ES-I3 (cell line): Measurements from ENCODE around the gene ITPR1.

Experiments
- H3K36me3 ChIP-seq: 2 replicates; pipeline ENCODE4 v1.6.1; 2013; ENCODE audit warnings: mild to moderate bottlenecking, low read length, control low read depth, moderate library complexity; ENCODE audit not compliant: insufficient read depth
- H3K4me1 ChIP-seq: 2 replicates; pipeline ENCODE4 v1.6.1; 2013; ENCODE audit warnings: mild to moderate bottlenecking, control low read depth, low read length; ENCODE audit not compliant: insufficient read depth
- H3K9ac ChIP-seq: 2 replicates; pipeline ENCODE4 v1.6.1; 2013; ENCODE audit warnings: low read depth, mild to moderate bottlenecking, low read length, moderate library complexity
- H3K9me3 ChIP-seq: 2 replicates; pipeline ENCODE4 v1.6.1; 2013; ENCODE audit warnings: mild to moderate bottlenecking, low read length, moderate library complexity; ENCODE audit not compliant: control insufficient read depth, insufficient read depth

Gene ITPR1

DNA sequence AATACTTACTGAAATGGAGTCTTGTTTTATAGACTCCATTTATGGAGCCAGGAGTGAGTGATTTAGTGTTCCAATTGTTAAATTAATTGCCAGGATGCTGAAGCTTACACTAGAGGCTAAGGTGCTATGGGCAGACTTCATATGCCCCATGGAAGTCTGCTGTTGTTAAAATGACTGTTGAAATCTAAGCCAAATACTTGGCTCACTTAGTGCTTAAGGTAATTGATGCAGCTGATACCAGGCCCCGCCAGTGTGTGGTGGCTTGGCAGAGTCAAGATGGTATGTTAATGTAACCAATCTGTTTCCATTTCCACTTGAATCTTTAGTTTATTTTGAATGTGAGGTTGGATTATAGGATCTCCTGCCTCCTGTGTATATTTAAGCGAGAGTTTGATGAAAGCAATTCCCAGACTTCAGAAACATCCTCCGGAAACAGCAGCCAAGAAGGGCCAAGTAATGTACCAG lies 187.1 kb downstream of the ITPR1 start:
- no peaks in the 10 kb centered on the region for H3K36me3 ChIP-seq
- no peak overlapping the region for H3K9ac ChIP-seq
- H3K4me1 ChIP-seq = peaks cover 10% of the 10 kb centered on the region; the same call in 1 of the 2 replicates
- no peaks in the 10 kb centered on the region for H3K9me3 ChIP-seq

DNA sequence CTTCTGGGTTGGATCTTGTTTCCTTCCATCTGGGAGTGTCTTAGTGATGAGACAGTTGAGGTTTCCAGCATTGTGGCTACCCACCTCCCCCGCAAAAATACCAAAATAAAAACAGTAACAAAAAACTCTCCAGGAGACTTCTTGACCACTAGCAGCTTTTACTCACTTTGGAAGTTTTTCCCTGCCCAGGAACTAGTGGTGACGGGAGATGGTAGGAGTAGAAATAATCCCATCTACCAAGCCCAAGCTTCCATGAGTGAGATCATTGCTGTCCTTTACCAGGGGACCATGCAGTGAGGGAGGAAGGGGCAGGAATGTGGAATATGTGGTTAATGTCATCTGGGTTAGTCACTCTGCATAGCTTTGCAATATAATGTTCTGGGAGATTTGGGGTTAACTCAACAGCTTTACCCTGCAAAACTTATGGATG lies 187.7 kb downstream of the ITPR1 start:
- Histone ChIP-seq H3K36me3 (no peaks in the 10 kb centered on the region), H3K4me1 (peaks cover 10% of the 10 kb centered on the region; the same call in 1 of the 2 replicates), H3K9ac (no peak overlapping the region), H3K9me3 (no peaks in the 10 kb centered on the region)

- H3K9ac ChIP-seq = no peak overlapping the region
- H3K36me3 ChIP-seq = no peaks in the 10 kb centered on the region
- no peaks in the 10 kb centered on the region for H3K9me3 ChIP-seq
- peaks cover 10% of the 10 kb centered on the region; the same call in 1 of the 2 replicates for H3K4me1 ChIP-seq
These were observed 188.2 kb downstream of the ITPR1 start for GRCh38 chr3:4681301-4681700.

GRCh38 chr3:4684117-4684516 lies 191.0 kb downstream of the ITPR1 start:
- H3K4me1 ChIP-seq = peaks cover 16% of the 10 kb centered on the region
- H3K9me3 ChIP-seq = no peaks in the 10 kb centered on the region
- H3K36me3 ChIP-seq = no peaks in the 10 kb centered on the region
- no peak overlapping the region for H3K9ac ChIP-seq

DNA sequence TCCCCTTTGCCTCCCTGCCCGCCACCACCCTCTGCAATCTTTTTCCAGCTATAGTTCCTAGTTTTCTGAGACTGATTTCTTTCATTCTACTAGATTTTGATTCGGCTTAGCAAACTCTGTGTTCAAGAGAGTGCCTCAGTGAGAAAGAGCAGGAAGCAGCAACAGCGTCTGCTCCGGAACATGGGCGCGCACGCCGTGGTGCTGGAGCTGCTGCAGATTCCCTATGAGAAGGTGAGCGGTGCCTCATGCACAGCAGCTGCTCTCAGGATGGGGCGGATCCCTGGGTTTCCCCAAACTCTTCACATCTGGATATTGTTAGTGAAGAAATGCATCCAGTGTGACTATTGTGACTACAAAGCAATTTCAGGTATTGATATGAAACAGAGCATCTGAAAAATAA lies 191.8 kb downstream of the ITPR1 start:
- no peaks in the 10 kb centered on the region for H3K9me3 ChIP-seq
- H3K9ac ChIP-seq = no peak overlapping the region
- no peaks in the 10 kb centered on the region for H3K36me3 ChIP-seq
- H3K4me1 ChIP-seq = peaks cover 16% of the 10 kb centered on the region

GRCh38 chr3:4685673-4686345 lies 192.7 kb downstream of the ITPR1 start:
- H3K36me3 ChIP-seq = no peaks in the 10 kb centered on the region
- H3K4me1 ChIP-seq = peaks cover 12% of the 10 kb centered on the region
- no peaks in the 10 kb centered on the region for H3K9me3 ChIP-seq
- no peak overlapping the region for H3K9ac ChIP-seq

DNA sequence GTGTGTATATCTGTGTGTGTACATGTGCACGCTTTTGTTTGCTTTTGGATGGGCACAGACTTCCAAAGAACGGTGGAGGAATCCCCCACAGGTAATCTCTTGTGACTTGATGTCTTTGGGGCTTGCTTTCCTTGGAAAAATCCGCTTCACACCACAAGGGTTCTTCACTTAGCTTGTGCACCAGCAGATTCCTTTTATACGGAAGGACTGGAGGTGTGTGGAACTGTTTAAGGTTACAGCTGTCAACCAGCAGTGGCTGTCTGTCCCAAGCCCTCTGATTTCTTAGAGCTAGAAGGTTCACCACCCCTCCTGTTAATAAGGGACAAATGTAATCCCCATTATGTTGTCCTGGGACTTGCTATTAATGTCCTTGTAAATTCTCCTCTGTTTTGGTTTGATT lies 193.5 kb downstream of the ITPR1 start:
- H3K36me3 ChIP-seq = no peaks in the 10 kb centered on the region
- no peaks in the 10 kb centered on the region for H3K9me3 ChIP-seq
- H3K9ac ChIP-seq = no peak overlapping the region
- peaks cover 6% of the 10 kb centered on the region; the same call in 1 of the 2 replicates for H3K4me1 ChIP-seq

DNA sequence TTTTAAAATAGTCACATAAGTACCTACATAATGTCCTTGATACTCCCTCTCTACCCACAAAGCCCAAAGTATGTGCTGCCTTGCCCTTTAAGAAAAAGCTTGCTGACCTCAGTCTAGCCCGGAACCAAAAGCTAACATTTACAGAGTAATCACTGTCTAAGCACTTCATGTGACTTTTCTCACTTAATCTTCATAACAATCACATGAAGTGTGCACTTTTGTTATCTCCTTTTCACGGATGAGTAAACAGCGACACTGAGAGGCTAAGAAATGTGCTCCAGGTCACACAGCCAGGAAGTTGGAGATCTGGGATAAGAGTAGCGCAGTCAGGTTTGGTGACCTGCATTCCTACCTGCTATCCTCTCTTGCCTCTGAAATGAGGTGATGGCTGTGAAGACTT lies 194.0 kb downstream of the ITPR1 start:
- Histone ChIP-seq H3K9me3 (no peaks in the 10 kb centered on the region), H3K36me3 (no peaks in the 10 kb centered on the region)

DNA sequence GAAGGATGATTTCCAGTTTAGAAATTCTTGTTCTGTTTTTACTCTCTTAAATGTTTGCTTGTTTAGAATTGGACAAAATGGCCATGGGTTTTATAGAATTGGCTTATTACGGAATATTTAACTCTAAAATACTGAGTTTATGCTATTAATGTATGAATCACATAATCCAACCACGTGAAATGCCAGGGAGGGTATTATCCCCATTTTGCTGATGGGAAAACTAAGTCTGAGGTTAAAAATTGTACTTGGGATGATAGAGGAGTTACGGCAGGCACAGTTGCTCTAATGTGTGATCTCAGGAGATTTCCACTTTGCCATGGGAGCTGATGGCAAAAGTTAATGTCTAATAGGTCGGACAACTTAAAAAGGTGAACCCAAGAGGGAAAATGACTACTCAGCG lies 194.4 kb downstream of the ITPR1 start:
- Histone ChIP-seq H3K36me3 (no peaks in the 10 kb centered on the region), H3K4me1 (peaks cover 6% of the 10 kb centered on the region; the same call in 1 of the 2 replicates), H3K9me3 (no peaks in the 10 kb centered on the region), H3K9ac (no peak overlapping the region)

More for the DNA sequence above, 194.0 kb downstream of the ITPR1 start:
- H3K9ac ChIP-seq = no peak overlapping the region
- H3K4me1 ChIP-seq = peaks cover 6% of the 10 kb centered on the region; the same call in 1 of the 2 replicates

GRCh38 chr3:4688411-4688810 lies 195.3 kb downstream of the ITPR1 start:
- H3K9ac ChIP-seq = no peak overlapping the region
- H3K4me1 ChIP-seq = peaks cover 6% of the 10 kb centered on the region; the same call in 1 of the 2 replicates
- no peaks in the 10 kb centered on the region for H3K36me3 ChIP-seq
- H3K9me3 ChIP-seq = no peaks in the 10 kb centered on the region

GRCh38 chr3:4689021-4689420 lies 195.9 kb downstream of the ITPR1 start:
- no peak overlapping the region for H3K9ac ChIP-seq
- peaks cover 6% of the 10 kb centered on the region; the same call in 1 of the 2 replicates for H3K4me1 ChIP-seq
- no peaks in the 10 kb centered on the region for H3K9me3 ChIP-seq
- no peaks in the 10 kb centered on the region for H3K36me3 ChIP-seq

DNA sequence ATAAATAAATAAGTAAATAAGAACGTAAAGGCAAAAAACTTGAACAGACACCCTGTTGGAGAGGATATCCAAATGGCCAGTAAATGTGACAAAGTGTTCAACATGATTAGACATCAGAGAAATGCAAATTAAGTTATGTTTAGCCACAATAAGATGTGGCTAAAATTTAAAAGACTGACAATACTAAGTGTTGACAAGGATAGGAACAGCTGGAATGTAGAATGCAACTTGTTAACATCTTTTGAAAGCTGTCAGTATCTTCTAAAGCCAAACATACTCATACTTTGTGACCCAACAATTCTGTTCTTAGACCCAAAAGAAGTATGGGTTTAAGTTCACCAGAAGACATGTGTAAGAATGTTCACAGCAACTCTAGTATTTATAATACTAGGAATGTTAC lies 197.1 kb downstream of the ITPR1 start:
- H3K9me3 ChIP-seq = no peaks in the 10 kb centered on the region
- no peak overlapping the region for H3K9ac ChIP-seq
- no peaks in the 10 kb centered on the region for H3K36me3 ChIP-seq
- peaks cover 6% of the 10 kb centered on the region for H3K4me1 ChIP-seq

DNA sequence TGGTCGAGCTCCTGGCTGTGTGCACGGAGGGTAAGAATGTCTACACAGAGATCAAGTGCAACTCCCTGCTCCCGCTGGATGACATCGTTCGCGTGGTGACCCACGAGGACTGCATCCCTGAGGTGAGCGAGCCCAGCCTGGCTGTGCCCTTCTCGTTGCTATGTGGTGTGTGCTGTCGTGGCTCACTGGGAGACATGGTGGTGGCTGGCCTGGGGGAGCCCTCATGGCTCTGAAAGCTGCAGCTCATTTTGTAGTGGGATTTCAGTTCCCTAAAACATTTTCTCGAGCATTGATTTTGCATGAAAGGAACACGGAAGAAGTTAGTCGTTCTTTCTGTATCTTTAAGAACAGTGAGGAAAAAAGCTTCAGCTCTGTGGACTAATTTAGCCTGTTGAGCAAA lies 200.5 kb downstream of the ITPR1 start:
- Histone ChIP-seq H3K4me1 (peaks cover 3% of the 10 kb centered on the region), H3K9me3 (no peaks in the 10 kb centered on the region), H3K9ac (no peak overlapping the region), H3K36me3 (no peaks in the 10 kb centered on the region)

DNA sequence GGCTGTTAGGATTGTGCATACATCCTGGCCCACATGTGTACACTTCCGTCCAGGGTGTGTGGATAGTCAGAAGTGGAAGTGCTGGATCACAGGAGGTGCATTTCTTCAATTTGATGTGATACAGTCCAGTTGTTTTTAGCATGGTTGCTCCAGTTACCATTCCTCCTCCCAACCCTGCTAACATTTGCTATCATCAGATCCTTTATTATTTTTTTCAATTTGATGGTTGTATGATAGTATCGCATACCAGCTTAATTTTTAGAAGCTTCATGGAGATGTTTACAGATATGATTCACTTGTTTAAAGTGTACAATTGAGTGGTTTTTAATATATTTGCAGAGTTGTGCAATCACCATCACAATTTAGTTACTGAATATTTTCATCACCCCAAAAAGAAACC lies 202.7 kb downstream of the ITPR1 start:
- Histone ChIP-seq H3K36me3 (no peaks in the 10 kb centered on the region), H3K4me1 (peaks cover 3% of the 10 kb centered on the region), H3K9ac (no peak overlapping the region), H3K9me3 (no peaks in the 10 kb centered on the region)

GRCh38 chr3:4696266-4696665 lies 203.1 kb downstream of the ITPR1 start:
- Histone ChIP-seq H3K36me3 (no peaks in the 10 kb centered on the region), H3K4me1 (peaks cover 3% of the 10 kb centered on the region), H3K9ac (no peak overlapping the region), H3K9me3 (no peaks in the 10 kb centered on the region)
